KOPT-K1 (cell line): ENCODE measurements around the gene KRTAP4-8.
"Not testable (repeated sequence)": the region's sequence is repeated elsewhere in the genome, so short reads cannot be mapped to it uniquely, and the experiment has no call there.

ENCODE experiments used
- H3K27ac ChIP-seq: fragments of 200-600 bp; sonication (generic); 2 replicates; pipeline ENCODE4 v1.5.1; 2016; ENCODE audit warnings: antibody characterized with exemption, mild to moderate bottlenecking, low read depth, low read length; ENCODE audit not compliant: poor library complexity, severe bottlenecking
- H3K36me3 ChIP-seq: fragments of 200-600 bp; sonication (generic); 2 replicates; pipeline ENCODE4 v1.5.1; 2017; ENCODE audit warnings: antibody characterized with exemption, mild to moderate bottlenecking, low read length, moderate library complexity; ENCODE audit not compliant: insufficient read depth
- H3K9me3 ChIP-seq: fragments of 200-600 bp; sonication (generic); 2 replicates; pipeline ENCODE4 v1.5.1; 2017; ENCODE audit warnings: antibody characterized with exemption, low read length, mild to moderate bottlenecking; ENCODE audit not compliant: insufficient read depth, poor library complexity, severe bottlenecking

The KRTAP4-8 gene

GRCh38 chr17:41119696-41120690 is 22.1 kb upstream of the KRTAP4-8 start:
- H3K9me3 ChIP-seq, H3K27ac ChIP-seq, H3K36me3 ChIP-seq: not testable (repeated sequence)

GRCh38 chr17:41118721-41119120 is 20.8 kb upstream of the KRTAP4-8 start:
- H3K36me3 ChIP-seq = no peaks in the 10 kb centered on the region
- no peak overlapping the region for H3K27ac ChIP-seq
- H3K9me3 ChIP-seq = peaks cover 4% of the 10 kb centered on the region

GRCh38 chr17:41117846-41118386 is 20.0 kb upstream of the KRTAP4-8 start, which contains the start of gene KRTAP4-11:
Gene KRTAP4-11 (minus strand): TSS chr17:41118373. CDS start chr17:41118315, 58 bp downstream.
- H3K9me3 ChIP-seq = peaks cover 12% of the 10 kb centered on the region
- not testable (repeated sequence) for H3K27ac ChIP-seq, H3K36me3 ChIP-seq

GRCh38 chr17:41116297-41116696 is 18.4 kb upstream of the KRTAP4-8 start:
- H3K27ac ChIP-seq = no peak overlapping the region
- H3K9me3 ChIP-seq = peaks cover 20% of the 10 kb centered on the region

GRCh38 chr17:41111151-41111885 is 13.4 kb upstream of the KRTAP4-8 start:
- Histone ChIP-seq H3K36me3 (no peaks in the 10 kb centered on the region), H3K27ac (no peak overlapping the region), H3K9me3 (peaks cover 20% of the 10 kb centered on the region)

More at GRCh38 chr17:41116297-41116696, 18.4 kb upstream of the KRTAP4-8 start:
- H3K36me3 ChIP-seq = no peaks in the 10 kb centered on the region

GRCh38 chr17:41108728-41109386 is 10.9 kb upstream of the KRTAP4-8 start:
- peaks cover 17% of the 10 kb centered on the region for H3K9me3 ChIP-seq
- not testable (repeated sequence) for H3K36me3 ChIP-seq, H3K27ac ChIP-seq

- no peaks in the 10 kb centered on the region for H3K36me3 ChIP-seq
- H3K9me3 ChIP-seq = peaks cover 8% of the 10 kb centered on the region
- H3K27ac ChIP-seq = no peak overlapping the region
Measured at GRCh38 chr17:41107941-41108450, 10.1 kb upstream of the KRTAP4-8 start.

GRCh38 chr17:41105347-41105746 is 7.4 kb upstream of the KRTAP4-8 start, which contains the start of gene KRTAP4-9:
Gene KRTAP4-9 (plus strand): TSS chr17:41105389. CDS start chr17:41105389, 0 bp downstream.
- not testable (repeated sequence) for H3K36me3 ChIP-seq, H3K27ac ChIP-seq, H3K9me3 ChIP-seq

- not testable (repeated sequence) for H3K27ac ChIP-seq, H3K36me3 ChIP-seq, H3K9me3 ChIP-seq
Measured at GRCh38 chr17:41104386-41105038, 6.6 kb upstream of the KRTAP4-8 start.

- Histone ChIP-seq H3K27ac (no peak overlapping the region), H3K9me3 (no peaks in the 10 kb centered on the region), H3K36me3 (no peaks in the 10 kb centered on the region)
Measured at GRCh38 chr17:41103896-41104295, 6.0 kb upstream of the KRTAP4-8 start.

- no peak within 1 kb of the TSS for H3K27ac ChIP-seq
- H3K9me3 ChIP-seq = no peaks in the 10 kb centered on the region
- no peaks in the 10 kb centered on the region for H3K36me3 ChIP-seq
Measured at GRCh38 chr17:41101586-41102259, 3.8 kb upstream of the KRTAP4-8 start, which contains the start of gene KRTAP4-16. Gene KRTAP4-16 (minus strand): TSS chr17:41102209. CDS start chr17:41102209, 0 bp downstream.

GRCh38 chr17:41099682-41100480 is 1.9 kb upstream of the KRTAP4-8 start:
- not testable (repeated sequence) for H3K36me3 ChIP-seq, H3K9me3 ChIP-seq, H3K27ac ChIP-seq

- Histone ChIP-seq H3K27ac (no peak overlapping the region), H3K36me3 (no peaks in the 10 kb centered on the region), H3K9me3 (peaks cover 3% of the 10 kb centered on the region)
Measured at GRCh38 chr17:41098481-41098880, 539 bp upstream of the KRTAP4-8 start.
